NT2/D1 (cell line): ENCODE results near the gene HPS5.

Experiments used
- DNase-seq: peaks from one replicate; pipeline ENCODE4 v3.0.0-alpha.2; 2011; ENCODE audit warnings: low read depth, low spot score
- H3K27me3 ChIP-seq: 2 replicates; pipeline ENCODE4 v1.6.0; 2011; ENCODE audit warnings: mild to moderate bottlenecking; ENCODE audit not compliant: insufficient read length, insufficient read depth
- H3K36me3 ChIP-seq: 2 replicates; pipeline ENCODE4 v1.6.1; 2011; ENCODE audit warnings: mild to moderate bottlenecking, low read length, mixed read lengths; ENCODE audit not compliant: insufficient read depth, insufficient read length
- H3K4me1 ChIP-seq: 2 replicates; pipeline ENCODE4 v1.5.1; 2011; ENCODE audit not compliant: insufficient read depth, insufficient read length
- H3K4me3 ChIP-seq: 2 replicates; pipeline ENCODE4 v1.5.1; 2011; ENCODE audit warnings: low read depth; ENCODE audit not compliant: insufficient read length
- H3K9ac ChIP-seq: 2 replicates; pipeline ENCODE4 v1.6.0; 2011; ENCODE audit warnings: low read depth; ENCODE audit not compliant: insufficient read length
- H3K9me3 ChIP-seq: 2 replicates; pipeline ENCODE4 v1.5.1; 2011; ENCODE audit warnings: mild to moderate bottlenecking, low read length; ENCODE audit not compliant: insufficient read depth
- SUZ12 ChIP-seq: IDR thresholded peaks from 2 replicates; pipeline ENCODE4 v1.6.1; 2011; ENCODE audit not compliant: insufficient read length, insufficient read depth; ENCODE audit errors: extremely low read depth
- YY1 ChIP-seq: IDR thresholded peaks from 2 replicates; pipeline ENCODE4 v1.6.1; 2011; ENCODE audit not compliant: insufficient read length, insufficient read depth
- ZNF274 ChIP-seq: IDR thresholded peaks from 2 replicates; pipeline ENCODE4 v1.6.1; 2011; ENCODE audit warnings: mild to moderate bottlenecking, low read depth, low read length

The HPS5 gene

GRCh38 chr11:18321969-18322711 is at the start of gene HPS5, which contains the start of gene GTF2H1:
Gene HPS5, minus strand, starts transcription at chr11:18322140. Its CDS starts 4,282 bp downstream, at chr11:18317858.
Gene GTF2H1, plus strand, starts transcription at chr11:18322567. Its CDS starts 10,508 bp downstream, at chr11:18333075.
- Histone ChIP-seq H3K9ac (peak within 1 kb of the TSS; percentile 92), H3K36me3 (peaks cover 37% of the 10 kb centered on the region), H3K9me3 (no peaks in the 10 kb centered on the region), H3K4me3 (peak within 1 kb of the TSS; percentile 86), H3K27me3 (no peaks in the 10 kb centered on the region), H3K4me1 (no peaks in the 10 kb centered on the region)
- DNase-seq, result peak; percentile 92
- TF ChIP-seq ZNF274 (no peak), YY1 (peak; percentile 78)

DNA sequence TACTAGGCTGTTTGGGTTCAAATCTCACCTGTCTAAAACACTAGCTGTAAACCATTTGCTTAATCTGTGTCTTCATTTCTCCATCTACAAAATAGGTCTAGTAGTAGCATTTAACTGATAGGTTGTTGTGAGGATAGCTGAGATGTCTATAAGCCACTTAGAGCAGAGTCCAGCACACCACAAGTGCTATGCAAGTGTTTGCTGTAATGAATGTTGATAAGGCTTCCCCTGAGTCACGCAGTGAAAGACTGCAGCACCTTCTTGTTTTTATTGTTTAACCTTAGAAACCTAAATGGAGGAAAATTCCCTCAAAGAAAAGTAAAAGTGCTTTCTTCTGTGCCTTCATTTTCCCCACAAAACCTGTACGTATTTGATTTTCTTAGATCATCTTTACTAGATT is 49.3 kb upstream of the HPS5 start:
- H3K4me1 ChIP-seq, result no peaks in the 10 kb centered on the region
- H3K9me3 ChIP-seq, result no peaks in the 10 kb centered on the region
- TF ChIP-seq SUZ12, result no peak
- no peak for TF ChIP-seq ZNF274
- no peak for TF ChIP-seq YY1
- peaks cover 10% of the 10 kb centered on the region for H3K36me3 ChIP-seq
- no peaks in the 10 kb centered on the region for H3K27me3 ChIP-seq
- no peak for DNase-seq
- H3K9ac ChIP-seq, result no peak overlapping the region
- no peak overlapping the region for H3K4me3 ChIP-seq

DNA sequence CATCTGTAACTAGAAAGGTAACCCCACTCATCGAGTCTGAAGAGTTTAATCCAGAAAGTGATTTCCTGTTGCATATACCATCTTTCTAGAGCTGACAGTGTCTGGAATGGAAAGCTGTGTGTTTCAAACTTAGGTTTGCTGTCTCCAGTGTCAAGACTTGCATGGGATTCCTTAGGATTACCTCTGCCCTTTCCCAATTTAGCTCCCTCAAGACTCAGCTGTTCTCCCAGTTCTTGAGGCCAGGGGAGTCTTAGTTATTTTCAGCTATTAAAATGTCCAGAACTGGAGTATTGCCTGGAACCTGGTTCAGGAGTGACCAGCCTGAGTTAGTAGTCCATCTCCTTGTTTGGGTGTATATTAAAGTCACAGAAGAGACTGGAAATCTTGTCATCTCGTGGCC is 47.5 kb upstream of the HPS5 start:
- DNase-seq, result no peak
- Histone ChIP-seq H3K9me3 (no peaks in the 10 kb centered on the region), H3K9ac (no peak overlapping the region), H3K27me3 (no peaks in the 10 kb centered on the region), H3K4me3 (no peak overlapping the region), H3K4me1 (no peaks in the 10 kb centered on the region), H3K36me3 (peaks cover 27% of the 10 kb centered on the region)
- no peak for TF ChIP-seq ZNF274
- TF ChIP-seq SUZ12, result no peak
- no peak for TF ChIP-seq YY1

DNA sequence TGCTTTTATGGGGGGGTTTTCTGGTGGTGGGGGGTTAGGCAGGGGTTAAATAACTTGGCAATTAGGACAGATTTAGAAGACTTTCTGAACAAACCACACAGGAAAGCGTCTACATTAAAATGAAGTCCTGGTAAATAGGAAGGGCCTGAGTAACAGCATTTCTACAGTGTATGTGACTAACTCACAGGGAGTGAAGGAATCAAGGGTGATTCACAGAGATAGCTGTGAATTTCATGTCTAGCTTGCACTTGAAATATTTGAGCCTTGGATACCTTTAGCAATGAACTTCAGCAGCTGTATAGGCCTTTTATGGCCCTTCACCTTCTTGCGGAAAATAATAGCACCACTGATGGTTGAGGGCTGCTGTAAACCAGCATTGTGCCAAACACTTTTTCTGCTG is 46.3 kb upstream of the HPS5 start:
- Histone ChIP-seq H3K36me3 (peaks cover 37% of the 10 kb centered on the region), H3K27me3 (no peaks in the 10 kb centered on the region), H3K9me3 (no peaks in the 10 kb centered on the region), H3K4me1 (no peaks in the 10 kb centered on the region), H3K9ac (no peak overlapping the region), H3K4me3 (no peak overlapping the region)
- no peak for DNase-seq
- TF ChIP-seq SUZ12 (no peak), YY1 (no peak), ZNF274 (no peak)

DNA sequence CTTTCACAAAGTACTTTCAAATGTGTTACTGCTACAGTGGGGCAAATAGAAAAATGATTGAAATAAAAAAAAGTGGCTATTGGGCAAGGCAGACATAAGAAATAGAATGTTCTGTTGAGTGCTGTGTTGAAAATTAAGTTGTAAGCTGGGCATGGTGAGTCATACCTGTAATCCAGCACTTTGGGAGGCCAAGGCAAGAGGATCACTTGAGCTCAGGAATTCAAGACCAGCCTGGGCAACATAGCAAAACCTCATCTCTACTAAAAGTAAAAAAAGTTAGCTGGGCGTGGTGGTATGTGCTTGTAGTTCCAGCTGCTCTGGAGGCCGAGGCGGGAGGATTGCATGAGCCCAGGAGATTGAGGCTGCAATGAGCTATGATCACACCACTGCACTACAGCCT is 45.5 kb upstream of the HPS5 start:
- Histone ChIP-seq H3K4me1 (no peaks in the 10 kb centered on the region), H3K4me3 (no peak overlapping the region), H3K9ac (no peak overlapping the region), H3K9me3 (no peaks in the 10 kb centered on the region), H3K36me3 (peaks cover 43% of the 10 kb centered on the region), H3K27me3 (no peaks in the 10 kb centered on the region)
- no peak for DNase-seq
- TF ChIP-seq SUZ12, result no peak
- no peak for TF ChIP-seq ZNF274
- TF ChIP-seq YY1, result no peak

GRCh38 chr11:18366286-18366685 is 44.3 kb upstream of the HPS5 start:
- Histone ChIP-seq H3K36me3 (peaks cover 51% of the 10 kb centered on the region), H3K9me3 (no peaks in the 10 kb centered on the region), H3K9ac (no peak overlapping the region), H3K4me1 (no peaks in the 10 kb centered on the region), H3K27me3 (no peaks in the 10 kb centered on the region), H3K4me3 (no peak overlapping the region)
- no peak for TF ChIP-seq YY1
- TF ChIP-seq SUZ12, result no peak
- TF ChIP-seq ZNF274, result no peak
- DNase-seq, result no peak

- Histone ChIP-seq H3K9me3 (no peaks in the 10 kb centered on the region), H3K9ac (no peak overlapping the region), H3K4me1 (no peaks in the 10 kb centered on the region), H3K36me3 (peaks cover 51% of the 10 kb centered on the region), H3K4me3 (no peak overlapping the region), H3K27me3 (no peaks in the 10 kb centered on the region)
- TF ChIP-seq YY1, result no peak
- no peak for TF ChIP-seq SUZ12
- no peak for TF ChIP-seq ZNF274
- DNase-seq, result no peak
Measured at GRCh38 chr11:18365741-18366140, 43.8 kb upstream of the HPS5 start.

- Histone ChIP-seq H3K4me3 (no peak overlapping the region), H3K36me3 (peaks cover 54% of the 10 kb centered on the region)
Measured at GRCh38 chr11:18364495-18365073, 42.6 kb upstream of the HPS5 start.

More at GRCh38 chr11:18364495-18365073, 42.6 kb upstream of the HPS5 start:
- no peak for TF ChIP-seq ZNF274
- TF ChIP-seq YY1, result no peak
- TF ChIP-seq SUZ12, result no peak
- Histone ChIP-seq H3K9ac (no peak overlapping the region), H3K4me1 (no peaks in the 10 kb centered on the region), H3K9me3 (no peaks in the 10 kb centered on the region), H3K27me3 (no peaks in the 10 kb centered on the region)
- no peak for DNase-seq
